ENCODE measurements around the gene TP63.

The TP63 gene

DNA sequence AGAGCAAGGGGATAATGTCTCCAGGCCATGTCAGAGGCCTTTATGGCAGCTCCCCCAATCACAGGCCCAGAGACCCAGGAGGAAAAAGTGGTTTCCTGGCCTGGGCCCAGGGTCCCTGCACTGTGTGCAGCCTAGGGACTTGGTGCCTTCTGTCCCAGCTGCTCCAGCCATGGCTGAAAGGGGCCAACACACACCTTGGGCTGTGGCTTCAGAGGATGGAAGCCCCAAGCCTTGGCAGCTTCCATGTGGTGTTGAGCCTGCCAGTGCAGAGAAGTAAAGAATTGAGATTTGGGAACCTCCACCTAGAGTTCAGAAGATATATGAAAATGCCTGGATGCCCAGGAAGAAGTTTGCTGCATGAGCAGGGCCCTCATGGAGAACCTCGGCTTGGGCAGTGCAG lies 18.1 kb upstream of the TP63 start:
- no peak for TF ChIP-seq CSDC2 (CRISPR knock-in tag; IDR thresholded peaks at IDR 0.05)
- TF ChIP-seq ZFP3 (CRISPR knock-in tag; IDR thresholded peaks at IDR 0.05) = no peak
- TF ChIP-seq, protein P1, sequence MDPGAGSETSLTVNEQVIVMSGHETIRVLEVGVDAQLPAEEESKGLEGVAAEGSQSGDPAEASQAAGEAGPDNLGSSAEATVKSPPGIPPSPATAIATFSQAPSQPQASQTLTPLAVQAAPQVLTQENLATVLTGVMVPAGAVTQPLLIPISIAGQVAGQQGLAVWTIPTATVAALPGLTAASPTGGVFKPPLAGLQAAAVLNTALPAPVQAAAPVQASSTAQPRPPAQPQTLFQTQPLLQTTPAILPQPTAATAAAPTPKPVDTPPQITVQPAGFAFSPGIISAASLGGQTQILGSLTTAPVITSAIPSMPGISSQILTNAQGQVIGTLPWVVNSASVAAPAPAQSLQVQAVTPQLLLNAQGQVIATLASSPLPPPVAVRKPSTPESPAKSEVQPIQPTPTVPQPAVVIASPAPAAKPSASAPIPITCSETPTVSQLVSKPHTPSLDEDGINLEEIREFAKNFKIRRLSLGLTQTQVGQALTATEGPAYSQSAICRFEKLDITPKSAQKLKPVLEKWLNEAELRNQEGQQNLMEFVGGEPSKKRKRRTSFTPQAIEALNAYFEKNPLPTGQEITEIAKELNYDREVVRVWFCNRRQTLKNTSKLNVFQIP (CRISPR knock-in tag; IDR thresholded peaks at IDR 0.05; ENCODE audit: borderline replicate concordance, low read depth) = no peak
- no peak for TF ChIP-seq TOX (CRISPR knock-in tag; IDR thresholded peaks at IDR 0.05; ENCODE audit: borderline replicate concordance)
- TF ChIP-seq ZNF8 (CRISPR knock-in tag; IDR thresholded peaks at IDR 0.05) = no peak
- no peak for TF ChIP-seq ESRRG (CRISPR knock-in tag; IDR thresholded peaks at IDR 0.05)
- no peak for TF ChIP-seq ARNTL (CRISPR knock-in tag; IDR thresholded peaks at IDR 0.05; ENCODE audit: borderline replicate concordance, low read depth)
- no peak for TF ChIP-seq OSR1 (CRISPR knock-in tag; IDR thresholded peaks at IDR 0.05)
- TF ChIP-seq RARB (CRISPR knock-in tag; IDR thresholded peaks at IDR 0.05) = no peak
- TF ChIP-seq BACH2 (CRISPR knock-in tag; IDR thresholded peaks at IDR 0.05; ENCODE audit: borderline replicate concordance) = no peak
- no peak for TF ChIP-seq GLIS3 (CRISPR knock-in tag; IDR thresholded peaks at IDR 0.05)
- no peak for TF ChIP-seq TCF4 (CRISPR knock-in tag; IDR thresholded peaks at IDR 0.05; ENCODE audit: borderline replicate concordance)
- TF ChIP-seq, protein P2, sequence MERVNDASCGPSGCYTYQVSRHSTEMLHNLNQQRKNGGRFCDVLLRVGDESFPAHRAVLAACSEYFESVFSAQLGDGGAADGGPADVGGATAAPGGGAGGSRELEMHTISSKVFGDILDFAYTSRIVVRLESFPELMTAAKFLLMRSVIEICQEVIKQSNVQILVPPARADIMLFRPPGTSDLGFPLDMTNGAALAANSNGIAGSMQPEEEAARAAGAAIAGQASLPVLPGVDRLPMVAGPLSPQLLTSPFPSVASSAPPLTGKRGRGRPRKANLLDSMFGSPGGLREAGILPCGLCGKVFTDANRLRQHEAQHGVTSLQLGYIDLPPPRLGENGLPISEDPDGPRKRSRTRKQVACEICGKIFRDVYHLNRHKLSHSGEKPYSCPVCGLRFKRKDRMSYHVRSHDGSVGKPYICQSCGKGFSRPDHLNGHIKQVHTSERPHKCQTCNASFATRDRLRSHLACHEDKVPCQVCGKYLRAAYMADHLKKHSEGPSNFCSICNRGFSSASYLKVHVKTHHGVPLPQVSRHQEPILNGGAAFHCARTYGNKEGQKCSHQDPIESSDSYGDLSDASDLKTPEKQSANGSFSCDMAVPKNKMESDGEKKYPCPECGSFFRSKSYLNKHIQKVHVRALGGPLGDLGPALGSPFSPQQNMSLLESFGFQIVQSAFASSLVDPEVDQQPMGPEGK (CRISPR knock-in tag; IDR thresholded peaks at IDR 0.05; ENCODE audit: borderline replicate concordance) = no peak
- TF ChIP-seq SNAI2 (CRISPR knock-in tag; IDR thresholded peaks at IDR 0.05) = no peak
- TF ChIP-seq ZFP30 (CRISPR knock-in tag; IDR thresholded peaks at IDR 0.05) = no peak
- no peak for TF ChIP-seq ZC3H10 (CRISPR knock-in tag; IDR thresholded peaks at IDR 0.05)
- no peak for TF ChIP-seq PPARA (CRISPR knock-in tag; IDR thresholded peaks at IDR 0.05; ENCODE audit: borderline replicate concordance)
- ATAC-seq = no peak

DNA sequence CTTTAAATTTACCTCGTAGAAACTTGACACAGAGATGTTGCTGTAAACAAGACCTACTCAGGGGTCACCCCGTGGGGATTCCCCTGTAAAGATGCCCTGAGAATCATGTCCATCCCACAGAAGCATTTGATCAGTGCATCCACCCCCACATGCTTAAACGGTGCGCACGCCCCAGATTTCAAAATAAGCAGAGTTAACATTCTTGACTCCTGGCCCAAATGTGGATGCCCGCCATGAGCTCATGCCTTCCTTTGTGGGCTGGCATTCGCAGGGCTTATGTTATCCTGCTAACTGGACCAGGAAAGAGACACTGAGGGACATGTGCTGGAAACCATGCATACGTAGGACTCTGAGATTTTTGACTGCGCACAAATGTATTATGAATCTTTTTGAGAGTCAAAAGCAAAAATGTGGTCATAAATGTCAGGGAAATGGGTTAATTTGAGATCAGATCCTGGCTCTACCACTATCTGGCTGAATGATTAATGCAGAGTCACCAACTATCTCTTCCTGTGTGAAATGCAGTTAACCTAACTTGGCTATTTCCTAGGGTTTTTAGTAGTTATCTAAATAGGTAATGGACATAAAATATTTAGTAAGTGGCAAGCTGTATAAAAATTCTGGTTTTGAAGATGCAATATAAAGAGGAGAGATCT lies 9.1 kb upstream of the TP63 start:
- ATAC-seq = no peak
- TF ChIP-seq ZFP30 (CRISPR knock-in tag; IDR thresholded peaks at IDR 0.05) = no peak
- TF ChIP-seq CREB5 (CRISPR knock-in tag; IDR thresholded peaks at IDR 0.05; ENCODE audit: low read depth) = no peak

- TF ChIP-seq, protein P1 (CRISPR knock-in tag; IDR thresholded peaks at IDR 0.05; ENCODE audit: borderline replicate concordance, low read depth) = no peak
- TF ChIP-seq OSR1 (CRISPR knock-in tag; IDR thresholded peaks at IDR 0.05) = no peak
- TF ChIP-seq ZC3H10 (CRISPR knock-in tag; IDR thresholded peaks at IDR 0.05) = no peak
- ATAC-seq = no peak
Observed at GRCh38 chr3:189622629-189623028, 8.6 kb upstream of the TP63 start.

- no peak for TF ChIP-seq ZNF70 (CRISPR knock-in tag; IDR thresholded peaks at IDR 0.05)
- TF ChIP-seq GLIS3 (CRISPR knock-in tag; IDR thresholded peaks at IDR 0.05) = no peak
- no peak for TF ChIP-seq OSR1 (CRISPR knock-in tag; IDR thresholded peaks at IDR 0.05)
- no peak for TF ChIP-seq ZFP30 (CRISPR knock-in tag; IDR thresholded peaks at IDR 0.05)
- TF ChIP-seq TSHZ2 (CRISPR knock-in tag; IDR thresholded peaks at IDR 0.05) = no peak
- no peak for TF ChIP-seq TCF4 (CRISPR knock-in tag; IDR thresholded peaks at IDR 0.05; ENCODE audit: borderline replicate concordance)
- TF ChIP-seq, protein P2 (CRISPR knock-in tag; IDR thresholded peaks at IDR 0.05; ENCODE audit: borderline replicate concordance) = no peak
- TF ChIP-seq ZFP3 (CRISPR knock-in tag; IDR thresholded peaks at IDR 0.05) = no peak
- TF ChIP-seq ZNF8 (CRISPR knock-in tag; IDR thresholded peaks at IDR 0.05) = no peak
- no peak for TF ChIP-seq CSDC2 (CRISPR knock-in tag; IDR thresholded peaks at IDR 0.05)
- no peak for TF ChIP-seq RARB (CRISPR knock-in tag; IDR thresholded peaks at IDR 0.05)
- TF ChIP-seq ZNF565 (CRISPR knock-in tag; conservative IDR thresholded peaks at IDR 0.05; ENCODE audit: low read depth) = no peak
- no peak for TF ChIP-seq SNAI2 (CRISPR knock-in tag; IDR thresholded peaks at IDR 0.05)
- no peak for ATAC-seq
Observed at GRCh38 chr3:189624130-189624529, 7.1 kb upstream of the TP63 start.

Measured in SK-N-SH treated with all-trans-retinoic acid at 6 μM for 48 hours (cell line).